Measurements from ENCODE around the gene PROCA1. TPM values are rescaled to one million over a fixed set of nuclear protein-coding genes. Genes with fewer than 3 reads are reported as not detected.

PROCA1 gene
- total RNA-seq, 2 experiments from 2014 or later: 5.0 to 5.1 TPM

DNA sequence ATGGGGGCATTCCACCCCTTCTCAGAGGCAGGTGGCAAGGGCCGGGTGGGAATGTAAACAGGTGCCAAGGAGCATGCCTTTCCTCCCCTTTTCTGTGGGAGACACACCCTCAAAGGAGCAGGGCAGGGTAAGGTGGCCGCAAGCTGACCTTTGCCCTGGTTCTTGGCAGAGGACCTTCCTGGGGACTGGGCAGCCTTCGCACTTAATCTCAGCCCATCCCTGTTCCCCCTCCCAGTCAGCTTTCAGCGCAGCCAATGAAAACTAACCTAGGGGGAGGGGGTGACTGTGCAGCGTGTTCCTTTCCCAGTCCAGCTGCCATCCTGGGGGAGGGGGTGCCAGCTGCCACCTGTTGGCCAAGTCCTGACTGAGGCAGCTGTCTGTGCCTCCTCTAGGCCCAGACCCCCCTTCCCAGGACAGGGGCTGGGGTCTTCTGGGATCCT lies 34.9 kb upstream of the PROCA1 start:
- TF ChIP-seq, protein P1, sequence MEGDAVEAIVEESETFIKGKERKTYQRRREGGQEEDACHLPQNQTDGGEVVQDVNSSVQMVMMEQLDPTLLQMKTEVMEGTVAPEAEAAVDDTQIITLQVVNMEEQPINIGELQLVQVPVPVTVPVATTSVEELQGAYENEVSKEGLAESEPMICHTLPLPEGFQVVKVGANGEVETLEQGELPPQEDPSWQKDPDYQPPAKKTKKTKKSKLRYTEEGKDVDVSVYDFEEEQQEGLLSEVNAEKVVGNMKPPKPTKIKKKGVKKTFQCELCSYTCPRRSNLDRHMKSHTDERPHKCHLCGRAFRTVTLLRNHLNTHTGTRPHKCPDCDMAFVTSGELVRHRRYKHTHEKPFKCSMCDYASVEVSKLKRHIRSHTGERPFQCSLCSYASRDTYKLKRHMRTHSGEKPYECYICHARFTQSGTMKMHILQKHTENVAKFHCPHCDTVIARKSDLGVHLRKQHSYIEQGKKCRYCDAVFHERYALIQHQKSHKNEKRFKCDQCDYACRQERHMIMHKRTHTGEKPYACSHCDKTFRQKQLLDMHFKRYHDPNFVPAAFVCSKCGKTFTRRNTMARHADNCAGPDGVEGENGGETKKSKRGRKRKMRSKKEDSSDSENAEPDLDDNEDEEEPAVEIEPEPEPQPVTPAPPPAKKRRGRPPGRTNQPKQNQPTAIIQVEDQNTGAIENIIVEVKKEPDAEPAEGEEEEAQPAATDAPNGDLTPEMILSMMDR (IDR thresholded peaks at IDR 0.05): no peak
- DNase-seq (no peak), ATAC-seq (no peak)
- Mint-ChIP-seq H3K36me3 (ENCODE audit: low read depth) (peaks cover 45% of the 10 kb centered on the region), H3K4me1 (ENCODE audit: low read depth) (peaks cover 48% of the 10 kb centered on the region), H3K27ac (peak overlapping the region; percentile 90), H3K4me3 (peak overlapping the region; percentile 91), H3K27me3 (no peaks in the 10 kb centered on the region), H3K9me3 (no peaks in the 10 kb centered on the region)
- intact Hi-C loops (cut with micrococcal nuclease): no loop called here
- CTCF ChIA-PET: interaction anchor here (0.7 to 17.1 kb wide), 3 partner anchors 17 to 102 kb away, joined by 3 to 609 read pairs (median 38); partner anchors contain the start of genes NEK8 and TLCD1
- POLR2A ChIA-PET: interaction anchor here (1.3 to 20.7 kb wide), 5 partner anchors 10 to 153 kb away, joined by 3 to 480 read pairs (median 5); partner anchors contain the start of genes NEK8, RPL23A and TLCD1

DNA sequence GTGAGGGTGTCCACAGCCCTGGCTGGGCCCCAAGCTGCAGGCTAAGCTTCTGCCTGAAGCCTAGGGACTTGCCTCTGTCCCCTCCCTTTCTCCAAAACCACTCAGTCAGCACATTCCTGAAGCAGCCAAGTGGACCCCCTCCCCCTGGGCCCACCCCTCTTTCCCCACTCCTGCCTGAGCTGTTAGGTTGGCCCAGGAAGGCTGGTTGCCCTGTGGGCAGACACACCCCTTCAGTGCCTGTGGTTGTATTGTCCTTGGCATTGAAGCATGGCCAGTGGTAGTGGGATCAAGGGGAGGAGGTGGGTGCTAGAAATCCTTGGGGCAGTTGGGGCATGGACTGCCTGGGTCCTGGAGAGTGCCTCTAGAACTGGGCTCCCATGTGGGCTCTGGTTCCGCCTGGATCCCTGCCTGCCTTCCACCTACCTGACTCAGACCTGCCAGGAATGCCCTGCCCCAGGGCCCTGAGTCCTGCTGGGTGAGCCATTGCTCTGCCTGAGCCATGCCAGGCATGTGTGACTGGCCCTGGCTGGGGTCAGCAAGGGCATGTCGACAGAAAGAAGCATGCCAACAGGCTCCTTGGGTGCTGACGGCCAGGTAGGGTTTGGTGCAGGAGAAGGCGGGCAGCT lies 34.2 kb upstream of the PROCA1 start:
- Mint-ChIP-seq H3K27me3 (no peaks in the 10 kb centered on the region), H3K36me3 (ENCODE audit: low read depth) (peaks cover 46% of the 10 kb centered on the region), H3K4me1 (ENCODE audit: low read depth) (peaks cover 52% of the 10 kb centered on the region), H3K9me3 (no peaks in the 10 kb centered on the region), H3K27ac (peak overlapping the region; percentile 90), H3K4me3 (peak overlapping the region; percentile 91)
- intact Hi-C loops (cut with micrococcal nuclease): no loop called here
- TF ChIP-seq, protein P1 (IDR thresholded peaks at IDR 0.05): no peak
- CTCF ChIA-PET: interaction anchor here (0.7 to 17.1 kb wide), 3 partner anchors 17 to 103 kb away, joined by 3 to 609 read pairs (median 38); partner anchors contain the start of genes NEK8 and TLCD1
- DNase-seq: no peak
- ATAC-seq: no peak
- POLR2A ChIA-PET: interaction anchor here (0.5 to 20.7 kb wide), 6 partner anchors 10 to 203 kb away, joined by 3 to 480 read pairs (median 5); partner anchors contain the start of genes NEK8, RPL23A and TLCD1

DNA sequence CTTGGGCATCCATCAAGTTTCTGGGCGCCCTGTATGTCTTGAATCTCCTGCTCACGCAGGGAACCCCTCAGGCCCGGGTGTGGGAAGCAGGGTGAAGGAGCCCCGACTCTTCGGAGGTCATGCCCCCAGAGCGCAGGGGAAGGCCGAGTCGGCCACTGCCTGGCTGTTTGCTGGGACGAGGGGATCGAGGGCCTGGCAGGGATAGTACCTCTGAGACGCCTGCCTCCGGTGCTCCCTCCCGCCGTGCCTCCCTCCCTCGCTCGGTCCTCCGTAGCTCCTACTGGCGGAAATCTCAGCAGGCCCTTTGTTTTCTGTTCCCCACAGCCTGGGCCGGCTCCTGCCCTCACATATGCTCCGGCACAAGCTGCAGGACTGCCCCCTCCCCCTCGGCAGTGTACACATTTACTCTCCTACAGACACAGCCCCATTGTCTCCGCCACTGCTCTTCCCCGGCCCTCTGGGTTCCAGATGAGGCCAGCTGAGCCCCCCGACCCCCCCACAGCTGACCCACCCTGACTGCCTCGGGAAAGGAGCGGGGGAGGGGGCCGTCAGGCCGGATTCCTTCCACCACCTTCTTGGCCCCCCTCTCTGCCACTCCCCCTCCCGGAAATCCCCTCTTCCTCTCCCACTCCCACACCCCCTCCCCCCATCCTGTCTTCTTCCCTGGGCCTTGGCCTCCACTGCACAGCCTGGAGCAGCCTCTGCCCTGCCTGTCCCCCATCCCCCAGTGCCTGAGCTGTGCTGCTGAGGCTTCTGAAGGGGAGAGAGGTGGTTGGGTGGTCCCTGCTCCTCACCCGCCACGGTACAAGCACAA lies 33.5 kb upstream of the PROCA1 start:
- CTCF ChIA-PET: interaction anchor here (1.2 to 17.1 kb wide), 3 partner anchors 18 to 208 kb away, joined by 3 to 609 read pairs (median 38); partner anchors contain the start of genes NEK8 and TLCD1
- no peaks in the 10 kb centered on the region for H3K9me3 Mint-ChIP-seq
- intact Hi-C loops (cut with micrococcal nuclease): no loop called here

GRCh38 chr17:28744104-28744971 lies 32.6 kb upstream of the PROCA1 start:
- DNase-seq (peak; percentile 76), ATAC-seq (peak; percentile 32)
- TF ChIP-seq, protein P1 (IDR thresholded peaks at IDR 0.05): no peak
- Mint-ChIP-seq H3K4me1 (ENCODE audit: low read depth) (peaks cover 42% of the 10 kb centered on the region), H3K27ac (peak overlapping the region; percentile 90), H3K9me3 (peaks cover 2% of the 10 kb centered on the region), H3K36me3 (ENCODE audit: low read depth) (peaks cover 48% of the 10 kb centered on the region), H3K4me3 (peak overlapping the region; percentile 91), H3K27me3 (no peaks in the 10 kb centered on the region)
- ChIA-PET CTCF (interaction anchor here (1.0 to 17.1 kb wide), 4 partner anchors 9 to 209 kb away, joined by 3 to 609 read pairs (median 20); partner anchors contain the start of genes NEK8 and TLCD1), POLR2A (interaction anchor here (0.9 to 20.7 kb wide), 4 partner anchors 13 to 33 kb away, joined by 3 to 480 read pairs (median 7); partner anchors contain the start of genes NEK8, RPL23A and TLCD1)
- intact Hi-C loops (cut with micrococcal nuclease): no loop called here

More for the DNA sequence above, 33.5 kb upstream of the PROCA1 start:
- DNase-seq (peak; percentile 57), ATAC-seq (peak; percentile 6)
- Mint-ChIP-seq H3K36me3 (ENCODE audit: low read depth) (peaks cover 47% of the 10 kb centered on the region), H3K4me3 (peak overlapping the region; percentile 91), H3K4me1 (ENCODE audit: low read depth) (peaks cover 46% of the 10 kb centered on the region), H3K27ac (peak overlapping the region; percentile 90), H3K27me3 (no peaks in the 10 kb centered on the region)
- TF ChIP-seq, protein P1 (IDR thresholded peaks at IDR 0.05): no peak
- POLR2A ChIA-PET: interaction anchor here (0.5 to 20.7 kb wide), 5 partner anchors 10 to 204 kb away, joined by 3 to 480 read pairs (median 5); partner anchors contain the start of genes NEK8, RPL23A and TLCD1
